T-helper 17 cell (primary cell): ENCODE measurements around the gene IL31. TPM values are rescaled to one million over a fixed set of nuclear protein-coding genes. Genes with fewer than 3 reads are reported as not detected.
A peak's percentile ranks its signal among the peaks of the same experiment; 100 is the strongest.

Source experiments
- ATAC-seq: fragments of 150-1000 bp; cut with Tn5 transposase; 2 replicates; pipeline ENCODE4 v1.10.0; 2021; ENCODE audit warnings: mild to moderate bottlenecking, moderate library complexity
- DNase-seq, 3 donors: peaks; one replicate each; pipeline versions ENCODE4 v3.0.0 to v3.0.0-alpha.2; 2020 to 2021
- H3K9me3 ChIP-seq: one replicate; pipeline ENCODE4 v1.7.0; 2013; ENCODE audit warnings: low read length, mild to moderate bottlenecking; ENCODE audit not compliant: control insufficient read depth, poor library complexity, severe bottlenecking
- H3K27ac Mint-ChIP-seq: one replicate; pipeline ENCODE4 v1.8.0; 2022; ENCODE audit warnings: mild to moderate bottlenecking, moderate library complexity, mixed read lengths
- H3K27me3 Mint-ChIP-seq: one replicate; pipeline ENCODE4 v1.8.0; 2022; ENCODE audit warnings: mixed read lengths
- H3K36me3 Mint-ChIP-seq: one replicate; pipeline ENCODE4 v1.8.0; 2022; ENCODE audit warnings: low read depth, mixed read lengths
- H3K4me1 Mint-ChIP-seq: one replicate; pipeline ENCODE4 v1.8.0; 2022; ENCODE audit warnings: mild to moderate bottlenecking, mixed read lengths
- H3K4me3 Mint-ChIP-seq: one replicate; pipeline ENCODE4 v1.8.0; 2022; ENCODE audit warnings: mild to moderate bottlenecking, moderate library complexity, mixed read lengths
- total RNA-seq, 4 donors: library from RNA in 2 of 4; stranded (reverse) in 2 of 4; gene quantifications; one replicate each; pipeline ENCODE4 v1.2.3 and lab custom pipeline; 2022 to 2026

The IL31 gene
- total RNA-seq, 2 donors from 2014 or later, result not detected

DNA sequence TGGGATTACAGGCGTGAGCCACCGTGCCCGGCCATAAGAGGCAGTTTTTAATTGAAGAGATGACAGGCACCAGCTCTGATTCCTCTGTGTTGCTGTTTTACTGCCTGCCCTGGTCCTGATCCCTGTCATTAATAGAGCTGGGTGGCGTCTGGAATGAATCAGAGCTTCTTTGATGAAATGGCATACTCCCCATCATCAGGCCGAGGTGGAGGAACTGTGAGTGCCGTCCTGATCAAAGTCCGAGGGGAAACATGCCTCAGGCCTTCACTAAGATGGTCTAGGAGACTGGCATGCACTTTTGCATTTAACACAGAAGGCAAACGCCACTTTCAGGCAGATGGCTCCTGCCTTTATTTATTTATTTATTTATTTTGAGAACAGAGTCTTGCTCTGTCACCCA is 34.1 kb downstream of the IL31 start:
- no peak overlapping the region for H3K4me3 Mint-ChIP-seq
- no peaks in the 10 kb centered on the region for H3K9me3 ChIP-seq
- no peak for ATAC-seq
- H3K36me3 Mint-ChIP-seq, result no peaks in the 10 kb centered on the region
- H3K4me1 Mint-ChIP-seq, result no peaks in the 10 kb centered on the region
- no peaks in the 10 kb centered on the region for H3K27me3 Mint-ChIP-seq
- no peak for DNase-seq
- no peak overlapping the region for H3K27ac Mint-ChIP-seq

DNA sequence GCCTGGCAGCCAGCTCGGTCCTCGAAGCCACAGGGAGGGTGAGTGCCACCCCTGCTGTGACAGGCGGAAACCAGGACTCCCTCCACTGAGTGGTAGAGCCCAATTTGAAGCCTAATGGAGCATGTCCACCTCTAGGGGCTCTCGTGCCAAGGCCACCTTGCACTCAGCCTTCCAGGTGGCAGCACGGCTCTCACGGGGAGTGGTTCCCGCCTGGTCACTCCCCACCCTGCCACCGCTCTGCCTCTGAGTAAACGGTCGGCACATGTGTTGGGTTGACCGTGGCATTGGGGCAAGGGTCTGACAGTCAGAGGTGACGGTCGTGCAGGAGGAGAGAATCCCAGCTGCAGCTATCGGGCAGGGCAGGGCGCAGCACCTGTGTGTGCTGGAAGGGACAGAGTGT is 34.8 kb downstream of the IL31 start:
- Mint-ChIP-seq H3K27me3 (no peaks in the 10 kb centered on the region), H3K27ac (no peak overlapping the region), H3K4me3 (no peak overlapping the region), H3K36me3 (no peaks in the 10 kb centered on the region), H3K4me1 (no peaks in the 10 kb centered on the region)
- no peak for ATAC-seq
- no peaks in the 10 kb centered on the region for H3K9me3 ChIP-seq
- DNase-seq, result no peak

DNA sequence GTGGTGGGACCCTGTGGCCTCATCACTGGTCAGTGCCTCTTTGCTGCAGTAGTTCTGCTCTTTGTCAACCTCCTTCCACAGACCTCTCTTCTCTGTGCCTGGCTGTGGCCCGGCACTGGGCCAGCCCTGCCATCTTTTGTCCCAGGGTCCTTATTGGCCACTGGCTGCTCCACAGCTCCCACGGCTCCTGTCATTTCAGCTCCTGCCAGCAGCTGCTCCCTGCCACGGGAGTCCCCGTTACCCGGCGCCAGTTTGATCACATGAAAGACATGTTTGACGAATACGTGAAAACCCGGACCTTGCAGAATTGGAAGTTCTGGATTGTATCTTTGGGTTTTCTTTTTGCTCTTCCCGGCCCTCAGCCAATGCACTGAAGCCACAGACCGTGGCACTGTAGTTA is 35.4 kb downstream of the IL31 start:
- DNase-seq, result no peak
- Mint-ChIP-seq H3K36me3 (peaks cover 4% of the 10 kb centered on the region), H3K27ac (no peak overlapping the region), H3K4me3 (no peak overlapping the region), H3K27me3 (no peaks in the 10 kb centered on the region), H3K4me1 (no peaks in the 10 kb centered on the region)
- no peaks in the 10 kb centered on the region for H3K9me3 ChIP-seq
- ATAC-seq, result no peak

DNA sequence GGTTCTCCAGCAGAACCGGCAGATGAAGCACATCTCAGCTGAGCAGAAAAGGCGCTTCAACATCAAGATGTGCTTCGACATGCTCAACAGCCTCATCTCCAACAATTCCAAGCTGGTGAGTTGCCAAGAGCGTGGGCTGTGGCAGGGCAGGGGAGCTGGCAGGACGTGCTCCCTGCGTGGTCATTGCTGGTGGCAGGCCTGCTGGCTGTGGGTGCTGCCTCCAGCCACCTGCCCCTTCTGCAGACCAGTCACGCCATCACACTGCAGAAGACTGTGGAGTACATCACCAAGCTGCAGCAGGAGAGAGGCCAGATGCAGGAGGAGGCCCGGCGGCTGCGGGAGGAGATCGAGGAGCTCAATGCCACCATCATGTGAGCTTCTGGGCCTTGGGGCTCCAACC is 35.8 kb downstream of the IL31 start:
- ATAC-seq (no peak), DNase-seq (no peak)
- H3K4me1 Mint-ChIP-seq, result no peaks in the 10 kb centered on the region
- H3K4me3 Mint-ChIP-seq, result no peak overlapping the region
- H3K27ac Mint-ChIP-seq, result no peak overlapping the region
- no peaks in the 10 kb centered on the region for H3K9me3 ChIP-seq
- no peaks in the 10 kb centered on the region for H3K27me3 Mint-ChIP-seq
- peaks cover 4% of the 10 kb centered on the region for H3K36me3 Mint-ChIP-seq

DNA sequence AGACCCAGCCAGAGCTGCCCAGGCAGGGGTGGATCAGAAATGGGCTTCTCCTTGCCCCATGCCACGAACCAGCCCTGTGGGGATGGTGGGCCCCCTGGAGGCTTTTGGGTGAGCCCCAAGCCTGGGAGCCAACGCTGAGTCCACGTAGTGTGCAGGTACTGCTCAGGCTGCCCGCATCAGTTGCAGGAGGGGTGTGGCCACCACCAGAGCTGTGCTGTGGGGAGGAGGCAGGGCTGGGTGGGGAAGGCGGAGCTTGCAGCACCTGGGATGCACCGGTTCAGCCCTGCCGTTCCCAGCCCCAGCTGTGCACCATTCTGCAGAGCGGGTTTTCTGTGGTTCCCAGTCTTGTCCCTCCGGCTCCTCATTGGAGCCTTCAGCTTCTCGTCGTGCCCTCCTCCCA is 36.3 kb downstream of the IL31 start:
- DNase-seq, result no peak
- no peaks in the 10 kb centered on the region for H3K9me3 ChIP-seq
- H3K4me3 Mint-ChIP-seq, result no peak overlapping the region
- no peaks in the 10 kb centered on the region for H3K27me3 Mint-ChIP-seq
- H3K4me1 Mint-ChIP-seq, result no peaks in the 10 kb centered on the region
- H3K27ac Mint-ChIP-seq, result peak overlapping the region; percentile 61
- peaks cover 4% of the 10 kb centered on the region for H3K36me3 Mint-ChIP-seq
- peak; percentile 39 for ATAC-seq

DNA sequence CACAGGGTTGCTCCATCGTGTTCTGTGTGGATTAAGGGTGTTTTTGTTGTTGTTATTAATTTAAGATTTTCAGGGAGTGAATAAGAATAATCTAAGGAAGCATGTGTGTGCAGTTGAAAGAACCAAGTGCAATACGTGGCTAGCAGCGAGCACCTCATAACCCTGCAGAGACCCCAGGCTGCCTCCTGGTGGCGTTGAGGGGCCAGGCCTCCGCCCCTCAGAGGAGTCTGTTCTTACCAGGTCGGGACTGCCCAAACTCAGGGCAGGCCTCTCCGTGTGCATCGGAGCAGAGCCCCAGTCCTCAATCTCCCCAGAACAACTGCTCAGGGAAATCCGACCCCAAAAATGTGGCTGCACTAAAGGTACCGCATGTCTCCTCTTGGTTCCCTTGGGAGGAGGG is 36.8 kb downstream of the IL31 start:
- no peaks in the 10 kb centered on the region for H3K9me3 ChIP-seq
- Mint-ChIP-seq H3K4me1 (no peaks in the 10 kb centered on the region), H3K36me3 (peaks cover 4% of the 10 kb centered on the region), H3K27me3 (no peaks in the 10 kb centered on the region), H3K4me3 (no peak overlapping the region), H3K27ac (peak overlapping the region; percentile 61)
- DNase-seq, result no peak
- ATAC-seq, result no peak

DNA sequence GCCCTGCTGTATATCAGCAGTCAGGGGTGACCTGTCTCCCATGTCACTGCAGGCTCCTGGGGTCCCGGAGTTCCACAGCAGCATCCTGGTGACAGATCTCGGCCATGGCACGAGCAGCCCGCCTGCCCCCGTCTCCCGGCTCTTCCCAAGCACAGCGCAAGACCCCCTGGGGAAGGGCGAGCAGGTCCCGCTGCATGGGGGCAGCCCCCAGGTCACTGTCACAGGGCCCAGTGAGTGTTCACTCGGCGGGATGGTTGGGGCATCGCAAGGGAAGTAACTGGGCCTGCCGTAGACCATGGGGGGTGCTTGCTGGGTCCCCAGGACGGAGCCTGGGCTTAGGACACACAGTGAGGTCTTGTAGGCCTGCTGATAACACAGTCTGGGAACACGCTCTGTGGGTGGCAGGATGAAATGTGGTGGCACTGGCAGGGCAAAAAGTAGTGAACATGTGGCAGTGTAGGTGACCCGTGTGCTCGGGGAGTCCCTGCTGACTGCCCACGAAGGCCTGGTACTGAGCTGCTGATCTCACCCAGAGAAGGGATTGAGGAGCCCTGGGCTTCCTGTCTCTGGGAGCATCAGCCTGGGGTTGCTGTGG is 38.5 kb downstream of the IL31 start:
- DNase-seq (no peak), ATAC-seq (no peak)
- H3K9me3 ChIP-seq, result no peaks in the 10 kb centered on the region
- no peaks in the 10 kb centered on the region for H3K27me3 Mint-ChIP-seq
- H3K27ac Mint-ChIP-seq, result peak overlapping the region; percentile 19
- H3K36me3 Mint-ChIP-seq, result peaks cover 4% of the 10 kb centered on the region
- H3K4me1 Mint-ChIP-seq, result no peaks in the 10 kb centered on the region
- H3K4me3 Mint-ChIP-seq, result no peak overlapping the region

DNA sequence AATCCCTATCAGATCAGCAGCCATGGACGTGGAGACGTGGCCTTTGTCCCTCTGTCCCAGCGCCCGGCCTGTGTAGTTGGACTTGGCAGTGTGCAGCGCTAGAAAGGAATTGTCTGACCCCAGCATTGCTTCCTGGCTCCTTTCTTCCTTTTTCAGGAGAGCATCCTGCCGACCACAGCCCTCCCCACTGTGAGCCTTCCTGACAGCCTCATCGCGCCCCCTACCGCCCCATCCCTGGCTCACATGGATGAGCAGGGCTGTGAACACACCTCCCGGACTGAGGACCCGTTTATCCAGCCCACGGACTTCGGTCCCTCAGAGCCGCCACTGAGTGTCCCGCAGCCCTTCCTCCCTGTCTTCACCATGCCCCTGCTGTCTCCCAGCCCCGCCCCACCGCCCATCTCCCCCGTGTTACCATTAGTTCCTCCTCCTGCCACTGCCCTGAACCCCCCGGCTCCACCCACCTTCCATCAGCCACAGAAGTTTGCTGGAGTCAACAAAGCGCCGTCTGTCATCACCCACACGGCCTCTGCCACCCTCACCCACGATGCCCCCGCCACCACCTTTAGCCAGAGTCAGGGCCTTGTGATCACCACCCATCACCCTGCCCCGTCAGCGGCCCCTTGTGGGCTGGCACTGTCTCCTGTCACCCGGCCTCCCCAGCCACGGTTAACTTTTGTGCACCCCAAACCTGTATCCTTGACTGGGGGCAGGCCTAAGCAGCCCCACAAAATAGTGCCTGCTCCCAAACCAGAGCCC is 40.6 kb downstream of the IL31 start:
- DNase-seq (no peak), ATAC-seq (no peak)
- H3K4me1 Mint-ChIP-seq, result no peaks in the 10 kb centered on the region
- H3K4me3 Mint-ChIP-seq, result no peak overlapping the region
- no peak overlapping the region for H3K27ac Mint-ChIP-seq
- H3K27me3 Mint-ChIP-seq, result no peaks in the 10 kb centered on the region
- H3K36me3 Mint-ChIP-seq, result peaks cover 5% of the 10 kb centered on the region
- no peaks in the 10 kb centered on the region for H3K9me3 ChIP-seq

DNA sequence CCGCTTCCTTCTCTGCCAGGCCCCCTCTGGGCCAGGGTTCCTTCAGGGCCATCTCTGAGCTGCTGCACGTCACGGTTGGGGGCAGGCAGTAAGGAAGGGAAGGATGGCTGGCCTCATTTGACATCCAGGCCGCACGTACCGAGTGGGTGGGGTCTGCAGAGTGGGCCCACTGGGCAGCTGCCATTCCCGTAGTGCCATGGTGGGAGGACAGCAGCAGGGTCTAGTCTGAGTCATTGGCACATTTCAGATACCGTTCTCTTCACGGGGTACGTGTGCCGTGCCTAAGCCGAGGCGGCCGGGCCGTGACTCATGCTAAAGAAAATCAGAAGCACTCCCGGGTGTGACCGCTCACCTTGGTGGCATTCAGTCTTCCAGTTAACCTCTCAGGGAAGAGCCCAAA is 43.9 kb downstream of the IL31 start:
- Mint-ChIP-seq H3K4me1 (peaks cover 8% of the 10 kb centered on the region), H3K27me3 (no peaks in the 10 kb centered on the region), H3K36me3 (peaks cover 8% of the 10 kb centered on the region), H3K4me3 (no peak overlapping the region), H3K27ac (peak overlapping the region; percentile 19)
- H3K9me3 ChIP-seq, result no peaks in the 10 kb centered on the region
- ATAC-seq (no peak), DNase-seq (no peak)

DNA sequence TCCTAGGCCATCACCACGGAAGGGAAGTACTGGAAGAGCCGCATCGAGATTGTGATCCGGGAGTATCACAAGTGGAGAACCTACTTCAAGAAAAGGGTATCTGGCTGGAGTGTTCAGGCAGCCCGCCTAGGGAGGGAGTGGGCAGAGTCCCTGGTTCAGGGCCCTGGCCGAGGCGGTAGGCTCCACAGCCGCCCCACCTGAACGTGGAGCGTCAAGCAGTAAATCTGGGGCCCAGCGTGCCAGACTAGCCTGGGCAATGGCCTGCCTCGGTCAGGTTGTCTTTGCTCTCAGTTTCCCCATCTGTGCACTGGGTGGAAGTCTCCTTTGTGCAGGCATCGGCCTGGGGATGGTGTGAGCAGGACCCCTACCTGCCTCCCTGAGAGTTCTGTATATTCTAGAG is 44.9 kb downstream of the IL31 start:
- DNase-seq (no peak), ATAC-seq (no peak)
- H3K36me3 Mint-ChIP-seq, result peaks cover 8% of the 10 kb centered on the region
- H3K4me1 Mint-ChIP-seq, result peaks cover 8% of the 10 kb centered on the region
- H3K4me3 Mint-ChIP-seq, result no peak overlapping the region
- H3K27ac Mint-ChIP-seq, result no peak overlapping the region
- no peaks in the 10 kb centered on the region for H3K27me3 Mint-ChIP-seq
- no peaks in the 10 kb centered on the region for H3K9me3 ChIP-seq

DNA sequence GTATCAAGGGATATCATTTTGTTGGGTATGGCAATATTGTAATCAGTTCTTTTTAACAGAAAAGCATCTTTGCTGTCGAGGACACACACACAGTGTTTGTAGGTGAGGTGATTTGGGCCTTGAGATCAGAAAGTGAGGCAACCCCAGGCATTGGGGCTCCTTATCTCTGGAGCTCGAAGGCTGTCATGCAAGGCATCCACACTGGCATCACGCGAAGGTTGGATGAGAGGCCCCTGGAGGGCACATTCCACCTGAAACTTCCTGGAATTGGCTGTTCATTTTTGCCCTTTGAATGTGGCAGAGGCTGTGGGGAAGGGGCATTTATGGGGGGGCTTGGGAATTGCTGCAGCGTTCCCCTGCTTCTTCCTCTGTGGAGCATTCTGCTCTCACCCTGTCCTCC is 45.5 kb downstream of the IL31 start:
- ATAC-seq (no peak), DNase-seq (no peak)
- Mint-ChIP-seq H3K27me3 (no peaks in the 10 kb centered on the region), H3K36me3 (peaks cover 4% of the 10 kb centered on the region), H3K4me3 (no peak overlapping the region), H3K27ac (no peak overlapping the region), H3K4me1 (peaks cover 9% of the 10 kb centered on the region)
- no peaks in the 10 kb centered on the region for H3K9me3 ChIP-seq

DNA sequence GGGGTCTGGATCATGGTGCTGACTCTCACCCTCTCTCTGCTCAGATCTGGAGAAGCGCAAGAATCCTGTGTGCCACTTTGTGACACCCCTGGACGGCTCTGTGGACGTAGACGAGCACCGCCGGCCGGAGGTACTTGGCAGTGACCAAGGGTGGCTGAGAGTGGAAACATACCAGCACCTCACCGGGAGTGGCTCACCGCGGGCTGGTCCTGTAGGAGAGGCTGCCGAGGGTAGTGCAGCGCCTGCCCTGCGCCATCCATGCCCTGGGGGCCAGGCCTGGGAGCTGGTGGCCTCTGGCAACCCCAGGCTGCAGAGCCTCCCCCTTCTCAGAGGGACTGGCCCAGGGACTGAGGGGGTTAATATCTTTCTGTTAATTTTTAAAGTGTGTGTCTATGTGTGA is 46.2 kb downstream of the IL31 start:
- ATAC-seq (no peak), DNase-seq (no peak)
- H3K4me1 Mint-ChIP-seq, result peaks cover 13% of the 10 kb centered on the region
- no peaks in the 10 kb centered on the region for H3K27me3 Mint-ChIP-seq
- peaks cover 4% of the 10 kb centered on the region for H3K36me3 Mint-ChIP-seq
- H3K9me3 ChIP-seq, result no peaks in the 10 kb centered on the region
- H3K27ac Mint-ChIP-seq, result no peak overlapping the region
- no peak overlapping the region for H3K4me3 Mint-ChIP-seq

DNA sequence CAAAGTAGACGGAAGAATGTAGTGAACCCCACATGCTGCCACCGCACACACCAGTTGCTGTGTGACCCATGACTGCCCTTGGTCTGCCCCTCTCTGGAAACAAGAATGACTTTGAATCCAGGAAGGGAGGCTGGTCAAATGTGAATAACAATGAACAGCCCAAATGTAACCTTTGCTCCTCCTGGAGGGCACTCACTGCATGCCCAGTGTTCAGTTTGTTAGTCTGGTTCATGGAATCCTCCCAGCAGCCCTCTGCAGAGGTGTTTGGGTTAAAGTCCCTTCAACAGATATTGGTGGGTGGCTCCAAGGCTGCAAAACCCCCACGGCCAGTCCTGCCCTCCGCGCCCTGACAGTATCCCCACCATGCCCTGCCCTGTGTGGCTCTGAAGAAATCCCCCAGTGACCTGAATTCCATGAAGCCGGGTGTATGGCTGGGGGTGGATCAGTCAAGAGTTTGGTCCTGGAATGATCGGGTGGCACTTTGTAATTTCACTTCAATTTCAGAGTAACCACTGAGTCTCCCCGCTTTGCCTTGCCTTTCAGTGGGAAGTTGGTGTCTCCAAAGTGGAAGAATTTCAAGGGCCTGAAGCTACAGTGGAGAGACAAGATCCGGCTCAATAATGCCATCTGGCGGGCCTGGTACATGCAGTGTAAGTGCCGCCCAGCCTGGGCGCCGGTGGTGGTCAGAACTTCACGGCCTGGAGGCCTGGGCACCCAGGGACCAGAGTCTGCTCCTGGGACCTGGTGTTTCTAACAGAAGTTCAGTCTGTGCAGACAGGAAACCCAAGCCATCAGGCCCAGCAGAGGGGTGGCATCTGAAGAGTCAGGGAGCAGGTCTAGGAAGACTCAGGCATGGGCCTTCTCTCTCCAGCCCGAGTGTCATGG is 47.1 kb downstream of the IL31 start:
- peaks cover 15% of the 10 kb centered on the region for H3K4me1 Mint-ChIP-seq
- H3K36me3 Mint-ChIP-seq, result peaks cover 4% of the 10 kb centered on the region
- ATAC-seq (no peak), DNase-seq (no peak)
- H3K27ac Mint-ChIP-seq, result no peak overlapping the region
- H3K9me3 ChIP-seq, result no peaks in the 10 kb centered on the region
- H3K27me3 Mint-ChIP-seq, result no peaks in the 10 kb centered on the region
- no peak overlapping the region for H3K4me3 Mint-ChIP-seq
